HepG2 (cell line): ENCODE measurements around the gene ANKS4B. TPM values are rescaled to one million over a fixed set of nuclear protein-coding genes. Genes with fewer than 3 reads are reported as not detected.

Source experiments
- ATF4 ChIP-seq, 2 experiments: fragments of 450-650 bp in 1 of 2; sonication (generic) in 1 of 2; formaldehyde crosslinking; IDR thresholded peaks; 2 replicates each; pipeline versions ENCODE4 v1.5.0 to v1.8.0; 2020 to 2022; ENCODE audit warnings: mild to moderate bottlenecking in 1 of 2, missing genetic modification reagents in 1 of 2
- CBX2 ChIP-seq, 2 experiments: fragments of 200-600 bp in 1 of 2; sonication (generic); formaldehyde crosslinking in 1 of 2; IDR thresholded peaks; 2 replicates each; pipeline versions ENCODE4 v1.7.0 to v1.8.1; 2018 to 2022; ENCODE audit warnings: low read depth in 2 of 2, low read length in 1 of 2, mild to moderate bottlenecking in 1 of 2, missing genetic modification reagents in 1 of 2
- CCAR2 ChIP-seq: fragments of 200-400 bp; formaldehyde crosslinking; optimal IDR thresholded peaks from 2 replicates; pipeline ENCODE3; 2018; ENCODE audit warnings: low read depth, mild to moderate bottlenecking, low read length, moderate library complexity
- CENPT ChIP-seq: sonication (generic); formaldehyde crosslinking; IDR thresholded peaks from 2 replicates; pipeline ENCODE4 v1.8.0; 2022; ENCODE audit warnings: low read depth, mild to moderate bottlenecking, moderate library complexity, missing genetic modification reagents
- CENPX ChIP-seq: sonication (generic); formaldehyde crosslinking; IDR thresholded peaks from 2 replicates; pipeline ENCODE4 v1.9.0; 2021; ENCODE audit warnings: mild to moderate bottlenecking, missing genetic modification reagents, moderate library complexity
- GATA4 ChIP-seq: sonication (generic); IDR thresholded peaks from 2 replicates; pipeline ENCODE4 v1.6.1; 2016; ENCODE audit warnings: antibody characterized with exemption, low read depth, borderline replicate concordance
- GTF3A ChIP-seq: sonication (generic); formaldehyde crosslinking; conservative IDR thresholded peaks from 2 replicates; pipeline ENCODE4 v1.4.0; 2020; ENCODE audit warnings: mild to moderate bottlenecking, missing genetic modification reagents
- HMGXB4 ChIP-seq, 2 experiments: sonication (generic) in 1 of 2; formaldehyde crosslinking in 1 of 2; IDR thresholded peaks; 2 replicates each; pipeline versions ENCODE4 v1.4.0 to v1.6.1; 2018 to 2020; ENCODE audit warnings: missing genetic modification reagents in 2 of 2, borderline replicate concordance in 1 of 2, low read depth in 1 of 2, mild to moderate bottlenecking in 1 of 2, missing biosample characterization in 1 of 2
- HNF4G ChIP-seq, 2 experiments: sonication (generic) in 1 of 2; formaldehyde crosslinking in 1 of 2; IDR thresholded peaks; 2 replicates each; pipeline versions ENCODE4 v1.4.0 to v1.6.1; 2011 to 2020; ENCODE audit warnings: borderline replicate concordance in 2 of 2, low read depth in 2 of 2, mild to moderate bottlenecking in 2 of 2, low read length in 1 of 2, missing genetic modification reagents in 1 of 2, moderate library complexity in 1 of 2
- KLF12 ChIP-seq: sonication (generic); formaldehyde crosslinking; IDR thresholded peaks from 2 replicates; pipeline ENCODE4 v1.4.0; 2020; ENCODE audit warnings: missing genetic modification reagents, borderline replicate concordance
- NFKBIZ ChIP-seq: IDR thresholded peaks from 2 replicates; pipeline ENCODE4 v1.6.1; 2018; ENCODE audit warnings: missing genetic modification reagents, missing compliant biosample characterization
- ONECUT2 ChIP-seq: sonication (generic); formaldehyde crosslinking; IDR thresholded peaks from 2 replicates; pipeline ENCODE4 v1.4.0; 2020; ENCODE audit warnings: missing genetic modification reagents
- PAWR ChIP-seq: sonication (generic); formaldehyde crosslinking; IDR thresholded peaks from 2 replicates; pipeline ENCODE4 v1.4.0; 2020; ENCODE audit warnings: missing genetic modification reagents, mild to moderate bottlenecking, borderline replicate concordance
- PCBP1 ChIP-seq: fragments of 200-400 bp; formaldehyde crosslinking; IDR thresholded peaks from 2 replicates; pipeline ENCODE4 v1.6.1; 2017; ENCODE audit warnings: mild to moderate bottlenecking, low read depth, low read length, borderline replicate concordance
- RAD21 ChIP-seq: fragments of 450-650 bp; formaldehyde crosslinking; IDR thresholded peaks from 2 replicates; pipeline ENCODE4 v1.5.0; 2020; ENCODE audit warnings: mild to moderate bottlenecking
- SMC3 ChIP-seq: IDR thresholded peaks from 2 replicates; pipeline ENCODE4 v1.6.1; 2011; ENCODE audit warnings: low read length, improper control_type of control experiment
- TGIF2 ChIP-seq: IDR thresholded peaks from 2 replicates; pipeline ENCODE4 v1.6.1; 2016; ENCODE audit warnings: control low read depth, missing compliant biosample characterization
- ZBTB3 ChIP-seq: sonication (generic); formaldehyde crosslinking; IDR thresholded peaks from 2 replicates; pipeline ENCODE4 v1.4.0; 2020; ENCODE audit warnings: low read depth, mild to moderate bottlenecking, moderate library complexity, missing genetic modification reagents, borderline replicate concordance
- ZNF121 ChIP-seq: sonication (generic); formaldehyde crosslinking; IDR thresholded peaks from 2 replicates; pipeline ENCODE4 v1.5.0; 2020; ENCODE audit warnings: mild to moderate bottlenecking, missing genetic modification reagents
- ZNF224 ChIP-seq: sonication (generic); formaldehyde crosslinking; IDR thresholded peaks from 2 replicates; pipeline ENCODE4 v1.5.0; 2020; ENCODE audit warnings: mild to moderate bottlenecking, missing genetic modification reagents
- ZNF530 ChIP-seq: sonication (generic); formaldehyde crosslinking; IDR thresholded peaks from 2 replicates; pipeline ENCODE4 v1.5.0; 2020; ENCODE audit warnings: low read depth, mild to moderate bottlenecking, missing genetic modification reagents
- ZNF580 ChIP-seq: IDR thresholded peaks from 2 replicates; pipeline ENCODE4 v1.6.1; 2016; ENCODE audit warnings: low read depth, borderline replicate concordance
- ZNF652 ChIP-seq: IDR thresholded peaks from 2 replicates; pipeline ENCODE4 v1.6.1; 2016; ENCODE audit warnings: low read depth, borderline replicate concordance
- ZNF746 ChIP-seq: sonication (generic); formaldehyde crosslinking; IDR thresholded peaks from 2 replicates; pipeline ENCODE4 v1.8.0; 2022; ENCODE audit warnings: mild to moderate bottlenecking, missing genetic modification reagents
- ZNF773 ChIP-seq: sonication (generic); formaldehyde crosslinking; IDR thresholded peaks from 2 replicates; pipeline ENCODE4 v1.4.0; 2020; ENCODE audit warnings: missing genetic modification reagents, borderline replicate concordance
- polyA plus RNA-seq, 8 experiments: library from polyadenylated mRNA; depleted of rRNA in 3 of 8; stranded (reverse) in 7 of 8; unstranded in 1 of 8; fragments of >200 nt; fragmentation: Illumina TruSeq in 4 of 8; extraction: Trizol in 4 of 8; gene quantifications; 2 replicates each; pipeline versions ENCODE4 v1.2.1 to v1.2.3, GENCODE V29; 2011 to 2016; ENCODE audit warnings: low read depth in 4 of 8, missing spikeins in 1 of 8, mixed read lengths in 1 of 8; ENCODE audit not compliant: insufficient read depth in 1 of 8
- total RNA-seq, 5 experiments: library from RNA; depleted of rRNA; stranded (reverse); fragments of >200 nt; fragmentation: Illumina TruSeq; extraction: Trizol; gene quantifications; 2 replicates each; pipeline ENCODE4 v1.2.3, GENCODE V29; 2016; ENCODE audit warnings: low read depth in 1 of 5

The ANKS4B gene
- total and polyA plus RNA-seq, 2 of the 13 experiments (the other 11 are each of a cell fraction or from before 2014, with no cell fraction given) = 6.5 to 30.0 TPM

- TF ChIP-seq ZNF652 = peak; percentile 81
- TF ChIP-seq NFKBIZ (CRISPR knock-in tag) = no peak
- peak; percentile 69; the same call in 1 of the 2 replicates for TF ChIP-seq GTF3A (CRISPR knock-in tag)
- peak; percentile 98 for TF ChIP-seq PCBP1
- peak; percentile 55; the same call in 1 of the 2 replicates for TF ChIP-seq ZBTB3 (CRISPR knock-in tag)
- peak; percentile 79; the same call in 1 of the 2 replicates for TF ChIP-seq ZNF580 (CRISPR knock-in tag)
- peak; percentile 66; the same call in 1 of the 2 replicates for TF ChIP-seq SMC3
- no peak for TF ChIP-seq CENPT (CRISPR knock-in tag)
- no peak for TF ChIP-seq GATA4
- TF ChIP-seq KLF12 (CRISPR knock-in tag) = peak; percentile 84; the same call in 1 of the 2 replicates
- TF ChIP-seq HNF4G (IDR thresholded peaks at IDR 0.05; ENCODE audit: borderline replicate concordance, low read depth, low read length) = no peak
- peak; percentile 78; the same call in 1 of the 2 replicates for TF ChIP-seq HNF4G (CRISPR knock-in tag; IDR thresholded peaks at IDR 0.05; ENCODE audit: borderline replicate concordance, low read depth)
- no peak for TF ChIP-seq CENPX
- TF ChIP-seq ZNF121 (CRISPR knock-in tag) = peak; percentile 55; the same call in 1 of the 2 replicates
- TF ChIP-seq HMGXB4 (CRISPR knock-in tag; IDR thresholded peaks at IDR 0.05; ENCODE audit: borderline replicate concordance in 1 of 2, low read depth in 1 of 2) = peak; percentile 93 to 97
- TF ChIP-seq CBX2 (IDR thresholded peaks at IDR 0.05; ENCODE audit: low read depth, low read length) = no peak
- TF ChIP-seq CBX2 (CRISPR knock-in tag; IDR thresholded peaks at IDR 0.05; ENCODE audit: low read depth) = 0 out of 2 replicates have a peak, but pooled peaks have one; percentile 66
- no peak for TF ChIP-seq ZNF224 (CRISPR knock-in tag)
- TF ChIP-seq ONECUT2 (CRISPR knock-in tag) = no peak
- peak; percentile 94 for TF ChIP-seq RAD21
- TF ChIP-seq ZNF530 = no peak
- peak; percentile 61 for TF ChIP-seq TGIF2 (CRISPR knock-in tag)
- TF ChIP-seq ZNF746 (CRISPR knock-in tag) = no peak; the same call in 1 of the 2 replicates
- no peak for TF ChIP-seq CCAR2
- 0 out of 2 replicates have a peak, but pooled peaks have one; percentile 69 for TF ChIP-seq PAWR (CRISPR knock-in tag)
- TF ChIP-seq ZNF773 = peak; percentile 23; the same call in 1 of the 2 replicates
- 0 out of 4 replicates have a peak, but pooled peaks of 1 of the 2 experiments have one; percentile 22 for TF ChIP-seq ATF4 (CRISPR knock-in tag; IDR thresholded peaks at IDR 0.05)
Measured at GRCh38 chr16:21277927-21278706, 44.6 kb downstream of the ANKS4B start, which contains the start of gene CRYM (continued).
